Measurements from ENCODE around the gene TMEM183A.

DNA sequence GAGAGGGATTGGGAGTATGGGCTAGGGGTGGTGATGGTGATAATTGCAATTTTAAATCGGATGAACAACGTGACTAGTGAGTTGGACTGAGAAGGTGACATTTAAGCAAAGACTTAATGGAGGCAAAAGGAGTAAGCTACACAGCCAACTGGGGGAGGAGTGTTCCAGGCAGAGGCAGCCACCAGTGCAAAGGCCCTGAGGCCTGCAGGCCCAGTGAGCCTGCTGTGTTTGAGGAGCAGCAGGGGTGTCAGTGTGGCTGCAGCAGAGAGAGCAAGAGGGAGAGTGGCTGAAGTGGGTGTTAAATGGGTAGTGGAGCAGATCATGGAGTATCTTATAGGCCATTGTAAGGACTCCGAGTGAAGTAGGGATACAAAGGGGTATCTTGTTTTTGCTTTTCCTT, 59.8 kb downstream of the TMEM183A start:
- TF ChIP-seq, protein P1, sequence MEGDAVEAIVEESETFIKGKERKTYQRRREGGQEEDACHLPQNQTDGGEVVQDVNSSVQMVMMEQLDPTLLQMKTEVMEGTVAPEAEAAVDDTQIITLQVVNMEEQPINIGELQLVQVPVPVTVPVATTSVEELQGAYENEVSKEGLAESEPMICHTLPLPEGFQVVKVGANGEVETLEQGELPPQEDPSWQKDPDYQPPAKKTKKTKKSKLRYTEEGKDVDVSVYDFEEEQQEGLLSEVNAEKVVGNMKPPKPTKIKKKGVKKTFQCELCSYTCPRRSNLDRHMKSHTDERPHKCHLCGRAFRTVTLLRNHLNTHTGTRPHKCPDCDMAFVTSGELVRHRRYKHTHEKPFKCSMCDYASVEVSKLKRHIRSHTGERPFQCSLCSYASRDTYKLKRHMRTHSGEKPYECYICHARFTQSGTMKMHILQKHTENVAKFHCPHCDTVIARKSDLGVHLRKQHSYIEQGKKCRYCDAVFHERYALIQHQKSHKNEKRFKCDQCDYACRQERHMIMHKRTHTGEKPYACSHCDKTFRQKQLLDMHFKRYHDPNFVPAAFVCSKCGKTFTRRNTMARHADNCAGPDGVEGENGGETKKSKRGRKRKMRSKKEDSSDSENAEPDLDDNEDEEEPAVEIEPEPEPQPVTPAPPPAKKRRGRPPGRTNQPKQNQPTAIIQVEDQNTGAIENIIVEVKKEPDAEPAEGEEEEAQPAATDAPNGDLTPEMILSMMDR (IDR thresholded peaks at IDR 0.05; ENCODE audit: borderline replicate concordance, extremely low read depth, low read length, poor library complexity, severe bottlenecking) = no peak
- TF ChIP-seq EZH2 (IDR thresholded peaks at IDR 0.05; ENCODE audit: borderline replicate concordance, low read depth, low read length, severe bottlenecking) = no peak
